Adipocyte (in vitro differentiated cells): ENCODE data around the gene PAX7.

Experiments used
- DNase-seq: peaks from one replicate; pipeline ENCODE4 v3.0.0-alpha.2; 2015; ENCODE audit warnings: low read depth
- H3K27me3 ChIP-seq: replicated peaks from 2 replicates; pipeline ENCODE4 v1.7.0; 2013; ENCODE audit warnings: mild to moderate bottlenecking, low read length, moderate library complexity; ENCODE audit not compliant: control insufficient read depth, insufficient read depth
- H3K36me3 ChIP-seq: 2 replicates; pipeline ENCODE4 v1.7.0; 2013; ENCODE audit warnings: low read length, mild to moderate bottlenecking, moderate library complexity; ENCODE audit not compliant: control insufficient read depth, insufficient read depth, severe bottlenecking
- H3K4me1 ChIP-seq: 2 replicates; pipeline ENCODE4 v1.7.0; 2013; ENCODE audit warnings: mild to moderate bottlenecking, low read length, moderate library complexity; ENCODE audit not compliant: control insufficient read depth, insufficient read depth
- H3K4me3 ChIP-seq: 2 replicates; pipeline ENCODE4 v1.7.0; 2013; ENCODE audit warnings: mild to moderate bottlenecking, low read length, moderate library complexity
- H3K9ac ChIP-seq: 2 replicates; pipeline ENCODE4 v1.7.0; 2013; ENCODE audit warnings: mild to moderate bottlenecking, low read length, moderate library complexity
- H3K9me3 ChIP-seq: 2 replicates; pipeline ENCODE4 v1.7.0; 2013; ENCODE audit warnings: mild to moderate bottlenecking, low read length, moderate library complexity; ENCODE audit not compliant: control insufficient read depth

Gene PAX7

DNA sequence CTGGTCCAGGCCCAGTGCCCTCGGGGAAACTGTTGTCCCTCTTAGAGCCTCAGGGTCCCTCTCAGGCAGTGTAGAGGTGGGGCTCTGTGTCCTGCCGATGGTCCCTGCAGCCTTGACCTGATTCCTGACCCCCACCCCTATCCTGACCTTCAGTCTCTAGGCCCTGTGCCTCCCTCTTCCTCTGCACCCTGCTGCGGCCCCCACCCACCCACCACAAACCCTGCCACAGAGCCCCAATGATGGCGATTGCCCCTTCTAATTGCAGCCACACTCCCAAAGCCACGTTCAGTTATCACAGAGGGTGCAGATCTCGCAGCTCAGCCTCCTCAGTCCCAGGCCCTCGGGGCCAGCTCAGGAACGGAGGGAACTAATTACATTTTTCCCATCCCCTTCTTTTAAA, 99.7 kb downstream of the PAX7 start:
- Histone ChIP-seq H3K36me3 (no peaks in the 10 kb centered on the region), H3K4me1 (no peaks in the 10 kb centered on the region), H3K9me3 (no peaks in the 10 kb centered on the region), H3K9ac (no peak overlapping the region), H3K27me3 (peaks cover 57% of the 10 kb centered on the region), H3K4me3 (no peak overlapping the region)
- DNase-seq = no peak

- Histone ChIP-seq H3K4me1 (no peaks in the 10 kb centered on the region), H3K9me3 (no peaks in the 10 kb centered on the region), H3K9ac (no peak overlapping the region), H3K36me3 (no peaks in the 10 kb centered on the region), H3K27me3 (peaks cover 51% of the 10 kb centered on the region), H3K4me3 (no peak overlapping the region)
- no peak for DNase-seq
Observed at GRCh38 chr1:18731148-18731547, 100.5 kb downstream of the PAX7 start.

GRCh38 chr1:18731591-18732235, 101.1 kb downstream of the PAX7 start:
- Histone ChIP-seq H3K36me3 (no peaks in the 10 kb centered on the region), H3K9me3 (no peaks in the 10 kb centered on the region), H3K4me3 (no peak overlapping the region), H3K4me1 (no peaks in the 10 kb centered on the region), H3K27me3 (peaks cover 47% of the 10 kb centered on the region), H3K9ac (no peak overlapping the region)
- no peak for DNase-seq

GRCh38 chr1:18732686-18733085, 102.0 kb downstream of the PAX7 start:
- DNase-seq = no peak
- H3K27me3 ChIP-seq = peaks cover 45% of the 10 kb centered on the region

DNA sequence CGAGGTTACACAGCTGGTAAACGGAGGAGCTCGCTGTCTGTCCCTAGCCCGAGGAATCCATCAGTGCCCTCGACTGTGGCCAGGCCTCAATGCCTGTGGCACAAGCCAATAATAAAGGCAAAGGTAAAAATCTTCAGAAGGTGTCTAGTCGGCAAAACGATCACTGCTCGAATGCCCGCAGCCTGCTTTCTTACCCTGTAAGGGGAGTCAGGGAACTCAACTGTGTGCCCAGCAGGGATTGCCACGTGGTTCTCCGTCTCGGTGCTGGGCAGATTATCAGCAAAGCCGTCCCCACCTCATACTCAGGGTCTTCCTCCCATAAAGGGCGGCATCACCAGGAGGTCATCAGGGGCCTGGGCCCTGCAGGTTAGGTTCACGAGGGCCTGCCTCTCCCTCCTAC, 103.4 kb downstream of the PAX7 start:
- no peak for DNase-seq
- Histone ChIP-seq H3K9me3 (no peaks in the 10 kb centered on the region), H3K36me3 (no peaks in the 10 kb centered on the region), H3K9ac (no peak overlapping the region), H3K4me3 (no peak overlapping the region), H3K27me3 (peaks cover 52% of the 10 kb centered on the region), H3K4me1 (no peaks in the 10 kb centered on the region)

More at GRCh38 chr1:18732686-18733085, 102.0 kb downstream of the PAX7 start:
- no peaks in the 10 kb centered on the region for H3K4me1 ChIP-seq
- H3K36me3 ChIP-seq = no peaks in the 10 kb centered on the region
- no peaks in the 10 kb centered on the region for H3K9me3 ChIP-seq
- no peak overlapping the region for H3K4me3 ChIP-seq
- no peak overlapping the region for H3K9ac ChIP-seq

- no peaks in the 10 kb centered on the region for H3K36me3 ChIP-seq
- H3K27me3 ChIP-seq = peaks cover 54% of the 10 kb centered on the region
- H3K9me3 ChIP-seq = no peaks in the 10 kb centered on the region
- no peak overlapping the region for H3K4me3 ChIP-seq
- DNase-seq = no peak
- no peaks in the 10 kb centered on the region for H3K4me1 ChIP-seq
- no peak overlapping the region for H3K9ac ChIP-seq
Observed at GRCh38 chr1:18734461-18735223, 104.0 kb downstream of the PAX7 start.

DNA sequence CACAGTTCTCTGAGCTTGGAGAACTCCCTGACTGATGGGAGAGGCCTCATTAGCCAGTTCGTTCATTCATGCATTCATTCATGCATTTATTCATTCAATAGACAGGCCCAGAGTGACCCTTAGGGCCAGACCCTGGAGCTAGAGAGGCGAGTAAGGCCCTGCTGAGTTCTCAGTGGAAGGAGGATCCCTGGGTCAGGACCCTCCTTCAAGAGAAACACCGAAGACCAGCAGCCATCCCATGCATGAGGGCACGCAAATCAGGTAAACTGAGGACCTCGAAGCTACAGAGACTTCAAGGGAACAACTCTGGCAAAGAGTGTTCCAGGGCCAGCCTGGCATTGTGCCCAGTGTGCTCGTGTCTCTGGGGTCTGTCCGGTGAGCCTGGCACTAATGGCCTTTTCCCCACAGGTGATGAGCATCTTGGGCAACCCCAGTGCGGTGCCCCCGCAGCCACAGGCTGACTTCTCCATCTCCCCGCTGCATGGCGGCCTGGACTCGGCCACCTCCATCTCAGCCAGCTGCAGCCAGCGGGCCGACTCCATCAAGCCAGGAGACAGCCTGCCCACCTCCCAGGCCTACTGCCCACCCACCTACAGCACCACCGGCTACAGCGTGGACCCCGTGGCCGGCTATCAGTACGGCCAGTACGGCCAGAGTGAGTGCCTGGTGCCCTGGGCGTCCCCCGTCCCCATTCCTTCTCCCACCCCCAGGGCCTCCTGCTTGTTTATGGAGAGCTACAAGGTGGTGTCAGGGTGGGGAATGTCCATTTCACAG, 104.8 kb downstream of the PAX7 start:
- Histone ChIP-seq H3K4me1 (no peaks in the 10 kb centered on the region), H3K9ac (no peak overlapping the region), H3K36me3 (no peaks in the 10 kb centered on the region), H3K4me3 (no peak overlapping the region), H3K27me3 (peaks cover 54% of the 10 kb centered on the region), H3K9me3 (no peaks in the 10 kb centered on the region)
- DNase-seq = no peak

GRCh38 chr1:18736958-18737357, 106.3 kb downstream of the PAX7 start:
- Histone ChIP-seq H3K36me3 (no peaks in the 10 kb centered on the region), H3K9ac (no peak overlapping the region), H3K4me1 (no peaks in the 10 kb centered on the region), H3K4me3 (no peak overlapping the region), H3K9me3 (no peaks in the 10 kb centered on the region), H3K27me3 (peaks cover 52% of the 10 kb centered on the region)
- no peak for DNase-seq

DNA sequence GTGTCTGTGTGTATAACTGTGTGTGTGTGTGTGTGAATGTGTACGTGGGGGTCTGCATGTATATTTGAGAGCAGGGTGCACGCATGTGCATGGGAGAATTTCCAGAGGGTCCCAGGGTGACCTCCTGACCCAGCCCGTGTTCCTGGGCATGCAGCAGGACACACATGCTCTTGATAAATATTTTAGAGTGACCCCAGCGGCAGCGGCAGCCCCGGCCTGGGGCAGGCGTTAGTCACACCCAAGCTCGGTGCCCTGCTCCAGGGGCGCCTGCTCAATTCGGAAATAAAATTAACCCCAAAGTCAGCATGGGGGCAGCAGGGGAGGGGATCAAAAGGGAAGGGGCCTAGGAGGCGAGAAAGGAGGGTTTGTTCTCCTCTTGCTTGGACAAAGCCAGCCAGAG, 107.5 kb downstream of the PAX7 start:
- no peak for DNase-seq
- H3K36me3 ChIP-seq = no peaks in the 10 kb centered on the region
- H3K4me1 ChIP-seq = no peaks in the 10 kb centered on the region
- H3K9ac ChIP-seq = no peak overlapping the region
- H3K4me3 ChIP-seq = no peak overlapping the region
- H3K9me3 ChIP-seq = no peaks in the 10 kb centered on the region
- peaks cover 42% of the 10 kb centered on the region for H3K27me3 ChIP-seq

GRCh38 chr1:18738617-18739016, 108.0 kb downstream of the PAX7 start:
- Histone ChIP-seq H3K36me3 (no peaks in the 10 kb centered on the region), H3K9ac (no peak overlapping the region), H3K27me3 (peaks cover 41% of the 10 kb centered on the region), H3K4me1 (no peaks in the 10 kb centered on the region), H3K4me3 (no peak overlapping the region), H3K9me3 (no peaks in the 10 kb centered on the region)
- no peak for DNase-seq

DNA sequence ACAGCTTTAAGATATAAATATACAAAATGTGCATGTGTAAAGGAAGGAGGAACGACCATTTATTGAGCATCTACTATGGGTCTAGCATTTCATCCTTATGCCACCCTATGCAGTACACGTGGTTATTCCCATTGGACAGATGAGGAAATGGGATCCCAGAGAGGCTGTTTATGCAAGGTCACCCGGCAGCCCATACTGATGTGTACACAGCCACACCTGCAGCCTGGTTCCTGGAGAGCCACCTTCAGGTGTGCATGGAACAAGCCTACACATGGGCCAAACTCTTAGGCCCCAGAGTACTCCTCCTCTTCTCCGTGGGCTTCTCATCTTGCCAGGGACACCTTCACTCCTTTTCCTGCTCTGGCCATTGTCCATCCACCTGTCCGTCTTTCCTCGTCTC, 108.8 kb downstream of the PAX7 start:
- no peak overlapping the region for H3K9ac ChIP-seq
- DNase-seq = no peak
- no peaks in the 10 kb centered on the region for H3K4me1 ChIP-seq
- H3K36me3 ChIP-seq = no peaks in the 10 kb centered on the region
- peaks cover 40% of the 10 kb centered on the region for H3K27me3 ChIP-seq
- no peaks in the 10 kb centered on the region for H3K9me3 ChIP-seq
- H3K4me3 ChIP-seq = no peak overlapping the region
